Astrocyte (in vitro differentiated cells and primary cell): ENCODE measurements around the gene SFTA2. TPM values are rescaled to one million over a fixed set of nuclear protein-coding genes. Genes with fewer than 3 reads are reported as not detected.

Source experiments
- DNase-seq: peaks from one replicate; pipeline ENCODE4 v3.0.0-alpha.2; 2010; ENCODE audit warnings: low read depth
- FAIRE-seq: peaks from 2 replicates; lab custom pipeline; 2011; peaks lifted over from hg19 to GRCh38; lab: Jason Lieb, UNC
- H2AFZ ChIP-seq: 2 replicates; pipeline ENCODE4 v1.6.0; 2012; ENCODE audit warnings: low read depth, low read length, inconsistent platforms
- H3K27ac ChIP-seq: 2 replicates; pipeline ENCODE4 v1.5.1; 2011; ENCODE audit warnings: low read depth, low read length, inconsistent platforms
- H3K27me3 ChIP-seq: 2 replicates; pipeline ENCODE4 v1.6.0; 2011; ENCODE audit warnings: low read length, inconsistent platforms; ENCODE audit not compliant: insufficient read depth
- H3K36me3 ChIP-seq: 2 replicates; pipeline ENCODE4 v1.5.1; 2011; ENCODE audit warnings: low read length, inconsistent platforms; ENCODE audit not compliant: insufficient read depth
- H3K4me1 ChIP-seq: 2 replicates; pipeline ENCODE4 v1.5.1; 2011; ENCODE audit warnings: low read length, inconsistent platforms; ENCODE audit not compliant: insufficient read depth
- H3K4me2 ChIP-seq: 2 replicates; pipeline ENCODE4 v1.6.0; 2012; ENCODE audit warnings: low read length, inconsistent platforms
- H3K4me3 ChIP-seq: 2 replicates; pipeline ENCODE4 v1.5.1; 2011; ENCODE audit warnings: low read depth, mild to moderate bottlenecking, low read length, inconsistent platforms; ENCODE audit not compliant: insufficient read depth
- H3K79me2 ChIP-seq: 2 replicates; pipeline ENCODE4 v1.6.0; 2012; ENCODE audit warnings: mild to moderate bottlenecking, low read length, inconsistent platforms; ENCODE audit not compliant: insufficient read depth
- H3K9ac ChIP-seq: 2 replicates; pipeline ENCODE4 v1.6.0; 2012; ENCODE audit warnings: mild to moderate bottlenecking, low read length, inconsistent platforms
- H3K9me3 ChIP-seq: 2 replicates; pipeline ENCODE4 v1.5.1; 2012; ENCODE audit warnings: low read depth, mild to moderate bottlenecking, low read length, inconsistent platforms; ENCODE audit not compliant: insufficient read depth
- H4K20me1 ChIP-seq: 2 replicates; pipeline ENCODE4 v1.6.0; 2012; ENCODE audit warnings: low read length, inconsistent platforms; ENCODE audit not compliant: insufficient read depth
- H3K27ac Mint-ChIP-seq: one replicate; pipeline ENCODE4 v1.8.0; 2021; ENCODE audit warnings: mild to moderate bottlenecking, mixed read lengths; ENCODE audit not compliant: unreplicated experiment
- H3K27me3 Mint-ChIP-seq: one replicate; pipeline ENCODE4 v1.8.0; 2021; ENCODE audit warnings: low read depth, mixed read lengths; ENCODE audit not compliant: unreplicated experiment
- H3K36me3 Mint-ChIP-seq: one replicate; pipeline ENCODE4 v1.8.0; 2021; ENCODE audit warnings: low read depth, mixed read lengths; ENCODE audit not compliant: unreplicated experiment
- H3K4me1 Mint-ChIP-seq: one replicate; pipeline ENCODE4 v1.8.0; 2021; ENCODE audit warnings: low read depth, mixed read lengths; ENCODE audit not compliant: unreplicated experiment
- H3K4me3 Mint-ChIP-seq: one replicate; pipeline ENCODE4 v1.8.0; 2021; ENCODE audit warnings: mild to moderate bottlenecking, moderate library complexity, mixed read lengths; ENCODE audit not compliant: unreplicated experiment
- H3K9me3 Mint-ChIP-seq: one replicate; pipeline ENCODE4 v1.8.0; 2021; ENCODE audit warnings: mild to moderate bottlenecking, mixed read lengths; ENCODE audit not compliant: unreplicated experiment
- EZH2 ChIP-seq: IDR thresholded peaks from 2 replicates; pipeline ENCODE4 v1.6.1; 2012; ENCODE audit warnings: mild to moderate bottlenecking, low read length, inconsistent platforms; ENCODE audit not compliant: insufficient read depth
- total RNA-seq: library from RNA; stranded (reverse); gene quantifications from 2 replicates; pipeline ENCODE4 v1.2.1, GENCODE V29; 2021
- TF ChIP-seq, protein P1 (sequence below): IDR thresholded peaks from 2 replicates; pipeline ENCODE4 v1.5.1; 2011; ENCODE audit warnings: low read depth, mild to moderate bottlenecking, inconsistent platforms, low read length, moderate library complexity; ENCODE audit not compliant: insufficient read depth

SFTA2 gene
- total RNA-seq, 1 donor from 2014 or later = not detected

DNA sequence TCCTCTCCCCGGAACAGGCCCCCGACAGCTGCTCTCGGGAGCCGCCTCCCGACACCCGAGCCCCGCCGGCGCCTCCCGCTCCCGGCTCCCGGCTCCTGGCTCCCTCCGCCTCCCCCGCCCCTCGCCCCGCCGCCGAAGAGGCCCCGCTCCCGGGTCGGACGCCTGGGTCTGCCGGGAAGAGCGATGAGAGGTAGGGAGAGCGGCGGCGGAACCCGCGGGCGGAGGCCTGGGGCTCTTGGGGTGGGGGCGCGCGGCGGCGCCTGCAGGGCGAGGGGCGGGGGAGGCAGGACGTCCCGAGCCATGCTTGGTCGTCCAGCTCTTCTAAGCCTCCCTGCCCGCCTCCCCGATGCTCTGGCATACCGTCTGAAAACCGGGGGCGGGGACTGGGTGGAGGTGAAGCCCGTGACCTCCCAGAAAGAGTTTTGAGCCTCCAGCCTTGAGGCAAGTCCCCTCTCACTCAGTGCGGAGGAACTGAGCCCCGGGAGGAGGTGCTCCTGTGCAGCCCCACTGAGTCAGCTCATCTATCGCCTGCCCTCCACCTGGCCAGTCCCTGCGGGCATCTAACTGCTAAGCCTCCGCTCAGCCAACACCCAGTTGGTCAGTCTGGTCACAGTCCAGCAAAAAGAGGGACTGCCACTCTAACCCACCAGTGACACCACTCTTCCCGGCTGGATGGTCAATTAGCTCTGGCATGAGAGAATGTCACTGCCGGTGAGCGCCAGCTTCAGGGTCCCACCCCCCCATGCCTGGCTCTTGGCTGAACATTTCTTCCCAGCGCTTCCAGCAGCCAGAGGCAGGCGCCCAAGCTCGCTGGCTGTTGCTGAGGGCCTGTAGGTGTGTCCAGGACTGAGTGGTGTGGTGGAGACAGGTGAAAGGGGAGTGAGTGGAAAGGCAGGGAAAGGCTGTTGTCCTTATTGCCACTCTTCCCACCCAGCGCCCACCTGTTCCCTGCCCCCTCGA is 47.2 kb downstream of the SFTA2 start:
- Histone ChIP-seq H3K36me3 (no peaks in the 10 kb centered on the region), H4K20me1 (peaks cover 8% of the 10 kb centered on the region), H3K79me2 (peaks cover 47% of the 10 kb centered on the region), H3K4me1 (peaks cover 57% of the 10 kb centered on the region), H3K9ac (peak overlapping the region; percentile 80), H3K4me2 (peak overlapping the region; percentile 94), H3K4me3 (peak overlapping the region; percentile 64), H3K9me3 (no peaks in the 10 kb centered on the region), H3K27ac (peak overlapping the region; percentile 46), H2AFZ (peak overlapping the region; percentile 57), H3K27me3 (no peaks in the 10 kb centered on the region)
- Mint-ChIP-seq H3K4me3 (peak overlapping the region; percentile 90), H3K27me3 (no peaks in the 10 kb centered on the region), H3K9me3 (no peaks in the 10 kb centered on the region), H3K4me1 (peaks cover 58% of the 10 kb centered on the region), H3K36me3 (peaks cover 10% of the 10 kb centered on the region), H3K27ac (peak overlapping the region; percentile 96)
- FAIRE-seq = no peak
- DNase-seq = peak; percentile 9
- TF ChIP-seq EZH2 = no peak
- TF ChIP-seq, protein P1, sequence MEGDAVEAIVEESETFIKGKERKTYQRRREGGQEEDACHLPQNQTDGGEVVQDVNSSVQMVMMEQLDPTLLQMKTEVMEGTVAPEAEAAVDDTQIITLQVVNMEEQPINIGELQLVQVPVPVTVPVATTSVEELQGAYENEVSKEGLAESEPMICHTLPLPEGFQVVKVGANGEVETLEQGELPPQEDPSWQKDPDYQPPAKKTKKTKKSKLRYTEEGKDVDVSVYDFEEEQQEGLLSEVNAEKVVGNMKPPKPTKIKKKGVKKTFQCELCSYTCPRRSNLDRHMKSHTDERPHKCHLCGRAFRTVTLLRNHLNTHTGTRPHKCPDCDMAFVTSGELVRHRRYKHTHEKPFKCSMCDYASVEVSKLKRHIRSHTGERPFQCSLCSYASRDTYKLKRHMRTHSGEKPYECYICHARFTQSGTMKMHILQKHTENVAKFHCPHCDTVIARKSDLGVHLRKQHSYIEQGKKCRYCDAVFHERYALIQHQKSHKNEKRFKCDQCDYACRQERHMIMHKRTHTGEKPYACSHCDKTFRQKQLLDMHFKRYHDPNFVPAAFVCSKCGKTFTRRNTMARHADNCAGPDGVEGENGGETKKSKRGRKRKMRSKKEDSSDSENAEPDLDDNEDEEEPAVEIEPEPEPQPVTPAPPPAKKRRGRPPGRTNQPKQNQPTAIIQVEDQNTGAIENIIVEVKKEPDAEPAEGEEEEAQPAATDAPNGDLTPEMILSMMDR = no peak

DNA sequence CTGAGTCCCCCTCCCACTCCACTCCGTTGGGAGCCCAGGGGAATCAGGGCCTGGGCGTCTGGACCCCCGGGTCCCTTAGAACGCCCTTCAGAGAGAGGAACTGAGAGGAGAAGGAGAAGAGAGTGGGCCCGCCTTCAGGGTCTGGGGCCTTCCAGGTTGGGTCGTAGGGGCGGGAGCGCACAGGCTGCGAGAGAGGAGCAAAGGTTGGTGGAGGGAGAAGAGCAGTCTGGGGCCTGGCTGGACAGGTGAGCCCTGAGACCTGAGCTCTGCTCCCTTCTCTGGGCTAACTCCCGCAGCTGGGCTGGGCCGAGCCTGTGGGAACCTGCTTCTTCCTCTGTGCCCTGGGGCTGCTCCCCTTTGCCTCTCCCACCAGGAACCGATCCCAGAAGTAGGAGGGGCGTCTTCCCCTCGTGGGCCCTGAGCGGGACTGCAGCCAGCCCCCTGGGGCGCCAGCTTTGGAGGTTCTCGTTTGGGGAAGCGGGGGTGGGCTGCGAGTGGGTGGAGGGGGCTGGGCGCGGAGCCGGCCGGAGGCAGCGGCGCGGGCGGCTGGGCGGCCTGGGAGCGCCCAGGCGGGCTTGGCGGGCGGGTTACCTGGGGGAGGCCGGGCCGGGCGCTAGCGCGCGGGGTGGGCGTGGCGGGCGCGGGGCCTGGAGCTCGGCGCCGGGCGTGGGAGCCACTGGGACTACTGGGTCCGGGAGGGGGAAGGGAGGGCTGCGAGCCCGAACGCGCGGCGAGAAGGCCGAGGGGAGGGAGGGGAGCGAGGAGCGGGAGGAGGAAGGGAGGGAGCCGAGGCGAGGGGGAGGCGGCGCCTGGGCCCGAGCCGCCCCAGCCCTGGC is 48.1 kb downstream of the SFTA2 start, which contains the start of gene DDR1:
Gene DDR1, plus strand, starts transcription at position 835 of the 836 bp plus-strand sequence. CDS start 4,211 bp downstream, outside the sequence.
- Mint-ChIP-seq H3K27ac (peak within 1 kb of the TSS; percentile 96), H3K9me3 (no peaks in the 10 kb centered on the region), H3K4me1 (peaks cover 52% of the 10 kb centered on the region), H3K36me3 (peaks cover 7% of the 10 kb centered on the region), H3K4me3 (peak within 1 kb of the TSS; percentile 90), H3K27me3 (no peaks in the 10 kb centered on the region)
- no peaks in the 10 kb centered on the region for H3K9me3 ChIP-seq
- no peaks in the 10 kb centered on the region for H3K36me3 ChIP-seq
- peak within 1 kb of the TSS; percentile 94 for H3K4me2 ChIP-seq
- H3K79me2 ChIP-seq = peaks cover 38% of the 10 kb centered on the region
- H3K4me3 ChIP-seq = peak within 1 kb of the TSS; percentile 64
- peak within 1 kb of the TSS; percentile 80 for H3K9ac ChIP-seq
- peak; percentile 30 for DNase-seq
- no peak for FAIRE-seq
- TF ChIP-seq, protein P1 = no peak
- no peak for TF ChIP-seq EZH2
- peaks cover 4% of the 10 kb centered on the region for H4K20me1 ChIP-seq
- H3K4me1 ChIP-seq = peaks cover 54% of the 10 kb centered on the region
- no peaks in the 10 kb centered on the region for H3K27me3 ChIP-seq
- H2AFZ ChIP-seq = peak within 1 kb of the TSS; percentile 57
- peak within 1 kb of the TSS; percentile 46 for H3K27ac ChIP-seq
